GM12891 (cell line): Measurements from ENCODE around the gene FHAD1.

Source experiments
- DNase-seq: peaks from one replicate; pipeline ENCODE4 v3.0.0; 2011; ENCODE audit warnings: low spot score; ENCODE audit not compliant: insufficient read length
- FAIRE-seq: peaks from 2 replicates; lab custom pipeline; 2011; peaks lifted over from hg19 to GRCh38; lab: Jason Lieb, UNC
- PAX5 ChIP-seq: IDR thresholded peaks from 2 replicates; pipeline ENCODE4 v1.6.1; 2011; ENCODE audit warnings: low read length, moderate library complexity, mild to moderate bottlenecking; ENCODE audit not compliant: insufficient read depth, severe bottlenecking
- POLR2A ChIP-seq: IDR thresholded peaks from 2 replicates; pipeline ENCODE4 v1.6.1; 2011; ENCODE audit warnings: low read depth, low read length, control low read depth
- POLR2AphosphoS5 ChIP-seq: IDR thresholded peaks from 2 replicates; pipeline ENCODE4 v1.6.1; 2011; ENCODE audit warnings: low read depth, low read length, control low read depth
- POU2F2 ChIP-seq: IDR thresholded peaks from 2 replicates; pipeline ENCODE4 v1.6.1; 2011; ENCODE audit warnings: low read depth, mild to moderate bottlenecking, control low read depth, low read length, moderate library complexity
- SPI1 ChIP-seq: IDR thresholded peaks from 2 replicates; pipeline ENCODE4 v1.6.1; 2011; ENCODE audit warnings: low read depth, low read length, control low read depth
- TAF1 ChIP-seq: IDR thresholded peaks from 2 replicates; pipeline ENCODE4 v1.6.1; 2011; ENCODE audit warnings: low read depth, low read length, control low read depth

FHAD1 gene

DNA sequence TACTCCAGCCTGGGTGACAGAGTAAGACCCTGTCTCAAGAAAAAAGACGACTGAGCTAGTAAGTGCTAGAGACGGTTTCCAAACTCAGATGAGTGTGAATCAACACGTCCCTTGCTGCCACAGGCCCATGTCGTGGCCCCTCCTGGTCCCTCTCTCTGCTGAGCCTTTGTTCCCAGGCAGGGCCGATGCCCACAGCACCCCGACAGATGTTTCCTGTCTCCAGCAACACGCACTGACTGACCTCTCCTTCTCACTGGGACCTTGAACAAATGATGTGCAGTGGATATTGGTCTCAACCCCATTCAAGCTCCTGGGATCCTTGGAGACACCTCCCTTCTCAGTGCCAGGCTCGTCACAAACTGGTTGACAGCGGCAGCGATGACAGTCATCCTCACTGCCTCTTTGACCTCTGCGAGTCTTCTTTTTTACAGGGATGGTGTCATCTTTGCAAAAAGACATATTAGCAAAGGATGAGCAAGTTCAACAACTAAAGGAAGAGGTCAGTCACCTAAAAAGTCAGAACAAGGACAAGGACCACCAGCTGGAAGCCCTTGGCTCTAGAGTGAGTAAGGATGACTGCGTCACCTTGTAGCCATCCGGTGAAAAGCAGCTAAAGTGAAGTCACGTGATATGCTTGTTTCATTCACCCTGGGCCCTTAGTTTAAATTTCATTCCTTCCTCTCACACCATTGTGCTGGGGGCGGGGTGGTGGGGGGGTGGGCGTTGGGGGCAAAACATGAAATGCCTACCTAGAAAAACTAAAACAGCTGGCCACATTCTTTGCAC is 65.8 kb downstream of the FHAD1 start:
- TF ChIP-seq SPI1 = no peak
- TF ChIP-seq POU2F2 = no peak
- TF ChIP-seq POLR2A = no peak
- no peak for TF ChIP-seq PAX5
- no peak for TF ChIP-seq POLR2AphosphoS5
- TF ChIP-seq TAF1 = no peak
- FAIRE-seq (no peak), DNase-seq (no peak)

DNA sequence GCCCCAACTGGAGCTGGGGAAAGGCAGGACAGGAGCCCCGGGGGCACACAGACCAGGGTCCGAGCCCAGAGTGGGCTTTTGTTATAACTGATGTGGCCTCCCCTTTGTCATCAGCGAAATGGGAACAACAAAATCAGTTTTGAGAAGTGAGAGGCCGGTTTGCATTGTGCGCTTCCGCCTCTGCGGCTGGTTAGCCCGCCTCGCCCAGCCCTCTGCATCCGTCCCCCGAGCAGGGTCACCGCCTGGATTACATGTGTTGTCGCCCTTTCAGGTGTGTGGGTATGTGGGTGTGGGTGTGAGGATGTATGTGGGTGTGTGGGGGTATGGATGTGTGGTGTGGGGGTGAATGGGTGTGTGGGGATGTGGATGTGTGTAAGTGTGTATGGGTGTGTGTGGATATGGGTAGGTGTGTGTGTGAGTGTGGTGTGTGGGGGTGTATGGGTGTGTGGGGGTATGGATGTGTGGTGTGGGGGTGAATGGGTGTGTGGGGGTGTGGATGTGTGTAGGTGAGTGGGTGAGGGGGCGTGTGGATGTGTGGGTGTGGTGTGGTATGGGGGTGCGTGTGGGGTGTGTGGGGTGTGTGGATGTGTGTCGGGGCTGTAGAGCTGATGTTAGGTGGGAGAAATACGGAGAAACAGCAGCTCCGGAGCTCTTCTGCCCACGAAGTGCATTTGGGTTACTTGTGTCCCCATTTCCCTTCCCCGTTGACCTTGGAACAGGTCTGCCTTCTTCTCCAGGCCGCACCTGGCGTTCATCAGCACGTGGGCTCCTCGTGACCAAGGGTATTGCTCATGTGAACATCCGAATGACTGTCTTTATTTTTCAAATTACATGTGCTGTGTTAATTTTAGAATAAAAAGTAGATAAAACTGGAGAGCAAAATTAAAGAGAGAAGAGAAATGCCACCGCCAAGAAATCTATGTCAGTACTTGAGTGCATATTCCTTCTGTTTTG is 67.6 kb downstream of the FHAD1 start:
- no peak for FAIRE-seq
- TF ChIP-seq POLR2AphosphoS5 = no peak
- DNase-seq = no peak

DNA sequence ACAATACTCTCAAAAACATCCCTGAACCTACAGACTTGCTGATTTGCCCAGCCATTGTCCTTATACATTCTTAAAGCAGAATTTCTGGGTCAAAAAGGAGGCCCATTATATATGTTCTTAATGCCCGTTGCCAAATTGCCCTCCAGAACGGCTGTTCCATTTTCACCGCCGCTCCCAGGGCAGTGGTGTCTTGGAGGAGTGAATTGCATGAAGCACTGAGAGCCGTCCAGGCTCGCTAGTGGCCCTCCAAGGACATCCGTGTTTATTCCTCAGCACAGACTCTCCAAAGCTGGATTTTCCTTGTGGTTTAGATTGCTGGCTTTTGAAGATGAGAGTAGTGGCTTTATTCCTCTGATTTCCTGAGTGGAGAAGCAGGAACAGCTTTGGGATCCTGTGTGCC is 68.8 kb downstream of the FHAD1 start:
- TF ChIP-seq POLR2AphosphoS5 = no peak
- DNase-seq (no peak), FAIRE-seq (no peak)

DNA sequence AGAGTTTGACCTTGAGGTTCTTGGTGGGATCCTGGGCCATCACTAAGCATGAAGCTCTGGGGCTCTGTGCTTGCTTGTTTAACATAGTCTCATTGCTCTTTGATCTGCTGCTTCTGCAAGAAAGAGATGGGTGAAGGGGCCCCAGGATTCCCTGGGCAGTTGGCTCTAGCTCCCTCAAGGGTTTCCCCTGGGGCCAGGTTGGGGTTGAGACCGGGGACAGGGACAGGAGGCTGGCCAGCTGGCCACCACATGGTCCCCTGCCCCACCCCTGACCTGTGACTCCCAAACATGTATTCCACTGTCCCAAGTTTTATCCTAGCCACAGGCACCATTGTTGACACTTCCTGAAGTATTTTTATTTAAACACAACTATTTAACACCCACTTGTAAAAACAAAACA is 69.5 kb downstream of the FHAD1 start:
- no peak for DNase-seq
- TF ChIP-seq POLR2A = no peak
- no peak for TF ChIP-seq TAF1
- TF ChIP-seq POU2F2 = no peak
- no peak for TF ChIP-seq POLR2AphosphoS5
- no peak for TF ChIP-seq SPI1
- TF ChIP-seq PAX5 = no peak

DNA sequence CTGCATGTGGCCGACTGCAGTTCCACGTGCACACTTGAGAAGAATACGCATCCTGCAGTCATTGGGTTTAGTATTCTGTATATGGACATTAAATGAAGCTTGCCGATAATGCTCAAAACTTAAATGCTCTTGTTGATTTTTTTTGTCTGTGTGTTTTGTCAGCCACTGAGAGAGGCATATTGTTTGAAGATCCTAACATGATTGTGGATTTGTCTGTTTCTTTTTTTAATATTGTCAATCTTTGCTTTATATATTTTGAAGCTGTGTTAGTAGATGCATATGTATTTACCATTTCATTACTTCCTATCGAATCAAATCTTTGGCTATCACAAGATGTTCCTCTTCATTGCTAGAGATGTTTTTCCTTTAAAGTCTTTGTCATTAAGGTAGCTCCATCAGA is 73.2 kb downstream of the FHAD1 start:
- FAIRE-seq (no peak), DNase-seq (no peak)
- TF ChIP-seq POLR2A (no peak), POLR2AphosphoS5 (no peak), PAX5 (no peak), SPI1 (no peak), TAF1 (no peak), POU2F2 (no peak)

More for the DNA sequence above, 69.5 kb downstream of the FHAD1 start:
- FAIRE-seq = no peak

DNA sequence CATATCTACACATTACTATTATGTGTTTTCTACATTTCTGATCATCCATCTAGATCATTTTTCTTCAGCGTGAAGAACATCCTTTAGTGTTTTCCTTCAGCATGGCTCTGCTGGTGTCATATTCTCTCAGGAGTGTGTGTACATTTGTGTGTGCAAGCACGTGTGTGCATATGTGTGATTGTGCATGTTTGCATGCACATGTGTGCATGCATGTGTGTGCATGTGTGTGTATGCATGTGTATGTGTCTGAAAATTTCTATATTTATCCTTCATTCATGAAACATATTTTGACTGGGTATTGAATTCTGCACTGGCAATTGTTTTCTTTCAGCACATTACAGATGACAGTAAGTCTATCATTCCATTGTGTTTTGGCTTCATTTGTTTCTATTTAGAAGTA is 74.6 kb downstream of the FHAD1 start:
- no peak for TF ChIP-seq POU2F2
- TF ChIP-seq PAX5 = no peak
- TF ChIP-seq TAF1 = no peak
- no peak for TF ChIP-seq SPI1
- TF ChIP-seq POLR2AphosphoS5 = no peak
- TF ChIP-seq POLR2A = no peak
- DNase-seq (no peak), FAIRE-seq (peak; percentile 64)

DNA sequence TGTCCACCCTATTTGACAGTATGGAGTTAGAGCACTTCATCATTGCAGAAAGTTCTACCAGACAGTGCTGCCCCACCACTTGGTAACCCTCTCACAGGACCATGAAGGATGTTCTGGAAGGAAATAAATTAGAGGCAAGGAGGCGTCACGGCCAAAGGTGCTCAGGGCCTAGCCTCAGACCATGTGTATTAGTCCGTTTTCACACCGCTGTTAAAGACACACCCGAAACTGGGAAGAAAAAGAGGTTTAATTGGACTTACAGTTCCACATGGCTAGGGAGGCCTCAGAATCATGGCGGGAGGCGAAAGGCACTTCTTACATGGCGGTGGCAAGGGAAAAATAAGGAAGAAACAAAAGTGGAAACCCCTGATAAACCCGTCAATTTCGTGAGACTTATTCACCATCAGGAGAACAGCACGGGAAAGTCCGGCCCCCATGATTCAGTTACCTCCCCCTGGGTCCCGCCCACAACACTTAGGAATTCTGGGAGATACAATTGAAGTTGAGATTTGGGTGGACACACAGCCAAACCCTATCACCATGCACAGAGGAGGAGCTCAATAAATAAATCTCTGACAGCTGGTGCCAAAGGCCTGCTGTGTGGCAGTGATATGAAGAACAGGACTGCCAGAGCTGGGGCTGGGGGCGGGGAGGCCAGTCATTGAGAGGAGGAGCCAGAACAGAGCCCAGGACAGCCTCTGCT is 75.8 kb downstream of the FHAD1 start:
- TF ChIP-seq POLR2A (no peak), PAX5 (no peak), POLR2AphosphoS5 (no peak), SPI1 (no peak), TAF1 (no peak), POU2F2 (no peak)
- no peak for DNase-seq
- no peak for FAIRE-seq

DNA sequence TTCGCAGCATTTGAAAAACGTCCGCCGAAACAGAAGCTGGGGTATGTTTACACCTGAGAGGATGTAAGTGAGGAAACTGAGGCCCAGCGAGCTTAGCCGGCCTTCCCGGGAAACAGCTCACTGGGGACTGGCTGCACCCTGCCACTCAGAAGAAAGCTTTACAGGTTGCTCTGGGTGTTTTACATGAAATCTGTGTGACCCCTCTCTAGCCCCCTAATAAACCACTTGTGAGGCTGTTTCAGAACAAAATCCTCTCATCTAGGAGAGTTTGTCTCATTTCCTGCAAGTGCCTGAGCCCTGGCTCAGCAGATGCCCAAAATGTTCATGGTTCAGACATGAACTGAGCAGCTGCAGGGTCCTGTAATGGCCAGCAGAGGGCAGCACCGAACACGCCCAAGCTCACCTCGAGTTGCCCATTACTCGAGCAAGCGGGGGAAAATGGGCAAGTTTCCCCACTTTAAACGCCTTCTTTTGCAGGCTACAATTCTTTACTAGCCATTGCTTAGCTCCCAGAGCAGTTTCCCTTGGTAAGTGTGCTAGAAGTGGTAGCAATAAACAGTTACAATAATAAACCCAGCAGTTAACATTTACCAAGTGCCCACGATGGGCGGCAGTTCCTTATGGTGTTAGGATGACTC is 76.4 kb downstream of the FHAD1 start:
- FAIRE-seq (peak; percentile 97), DNase-seq (peak; percentile 71)
- TF ChIP-seq TAF1 (no peak), POLR2A (no peak), PAX5 (no peak), POU2F2 (no peak), POLR2AphosphoS5 (no peak), SPI1 (no peak)
